SK-N-MC (cell line): ENCODE results near the gene PLXNA4.

Experiments
- EZH2 ChIP-seq: fragments of 200-600 bp; sonication (generic); IDR thresholded peaks from one replicate; pipeline ENCODE4 v1.6.1; 2017; ENCODE audit warnings: antibody characterized with exemption
- POLR2AphosphoS5 ChIP-seq: IDR thresholded peaks from 2 replicates; pipeline ENCODE4 v1.6.1; 2012; ENCODE audit warnings: mild to moderate bottlenecking, low read depth, low read length, borderline replicate concordance

GRCh38 chr7:132182992-132183391 lies 393.3 kb downstream of the PLXNA4 start:
- TF ChIP-seq POLR2AphosphoS5 (no peak), EZH2 (no peak)
